GM23338 (cell line): ENCODE results near the gene ROBO1. TPM values are rescaled to one million over a fixed set of nuclear protein-coding genes. Genes with fewer than 3 reads are reported as not detected.

Experiments
- ATAC-seq: fragments of 200-7000 bp; cut with Tn5 transposase; 3 replicates; pipeline ENCODE4 v1.9.1; 2020
- DNase-seq: peaks from one replicate; pipeline ENCODE4 v3.0.0-alpha.2; 2015; ENCODE audit warnings: low spot score
- H2AFZ ChIP-seq: fragments of 200-600 bp; sonication (generic); 2 replicates; pipeline ENCODE4 v1.8.0; 2016; ENCODE audit warnings: antibody characterized with exemption, mild to moderate bottlenecking, moderate library complexity
- H3F3A ChIP-seq: fragments of 200-600 bp; sonication (generic); replicated peaks from 2 replicates; pipeline ENCODE4 v1.8.0; 2017; ENCODE audit warnings: antibody characterized with exemption, mixed run types, low read depth
- H3K27ac ChIP-seq: fragments of 200-600 bp; sonication (generic); 2 replicates; pipeline ENCODE4 v1.6.1; 2016; ENCODE audit warnings: low read depth
- H3K27me3 ChIP-seq: fragments of 200-600 bp; sonication (generic); 2 replicates; pipeline ENCODE4 v1.8.0; 2016; ENCODE audit warnings: mild to moderate bottlenecking, mixed run types, moderate library complexity; ENCODE audit not compliant: insufficient read depth
- H3K36me3 ChIP-seq: fragments of 200-600 bp; sonication (generic); 2 replicates; pipeline ENCODE4 v1.8.0; 2016; ENCODE audit warnings: mild to moderate bottlenecking; ENCODE audit not compliant: insufficient read depth
- H3K4me1 ChIP-seq: fragments of 200-600 bp; sonication (generic); 2 replicates; pipeline ENCODE4 v1.8.0; 2016; ENCODE audit warnings: mild to moderate bottlenecking, moderate library complexity; ENCODE audit not compliant: insufficient read depth
- H3K4me2 ChIP-seq: fragments of 200-600 bp; sonication (generic); 2 replicates; pipeline ENCODE4 v1.7.1; 2017; ENCODE audit warnings: mixed run types
- H3K4me3 ChIP-seq: fragments of 200-600 bp; sonication (generic); 2 replicates; pipeline ENCODE4 v1.6.1; 2016; ENCODE audit warnings: mixed run types
- H3K79me2 ChIP-seq: fragments of 200-600 bp; sonication (generic); replicated peaks from 2 replicates; pipeline ENCODE4 v1.8.0; 2017; ENCODE audit warnings: mild to moderate bottlenecking; ENCODE audit not compliant: insufficient read depth
- H3K9me2 ChIP-seq: fragments of 200-600 bp; sonication (generic); 2 replicates; pipeline ENCODE4 v1.8.0; 2017; ENCODE audit not compliant: insufficient read depth
- H4K20me1 ChIP-seq: fragments of 200-600 bp; sonication (generic); replicated peaks from 2 replicates; pipeline ENCODE4 v1.8.0; 2017; ENCODE audit warnings: mild to moderate bottlenecking; ENCODE audit not compliant: insufficient read depth
- H3K27ac Mint-ChIP-seq: 2 replicates; pipeline ENCODE4 v1.8.0; 2020; ENCODE audit warnings: inconsistent platforms, mild to moderate bottlenecking, moderate library complexity, mixed read lengths
- H3K27me3 Mint-ChIP-seq: 3 replicates; pipeline ENCODE4 v1.8.0; 2022; ENCODE audit warnings: low read depth, mild to moderate bottlenecking, moderate library complexity, mixed read lengths, inconsistent platforms; ENCODE audit not compliant: insufficient read depth, poor library complexity
- H3K36me3 Mint-ChIP-seq: 3 replicates; pipeline ENCODE4 v1.8.0; 2021; ENCODE audit warnings: low read depth, mild to moderate bottlenecking, inconsistent platforms, moderate library complexity, mixed read lengths
- H3K4me1 Mint-ChIP-seq: 3 replicates; pipeline ENCODE4 v1.8.0; 2020; ENCODE audit warnings: mild to moderate bottlenecking, inconsistent platforms, mixed read lengths
- H3K4me3 Mint-ChIP-seq: 3 replicates; pipeline ENCODE4 v1.8.0; 2021; ENCODE audit warnings: moderate library complexity, mild to moderate bottlenecking, inconsistent platforms, mixed read lengths
- H3K9me3 Mint-ChIP-seq: 3 replicates; pipeline ENCODE4 v1.8.0; 2020; ENCODE audit warnings: moderate library complexity, mild to moderate bottlenecking, inconsistent platforms, mixed read lengths
- CTCF ChIP-seq, 2 experiments: fragments of 200-600 bp in 1 of 2; sonication (generic) in 1 of 2; conservative IDR thresholded peaks; 2 replicates each; pipeline versions ENCODE4 v1.5.1 to v1.6.1; 2016 to 2017; ENCODE audit warnings: antibody characterized with exemption in 2 of 2, low read depth in 2 of 2, mild to moderate bottlenecking in 2 of 2, moderate library complexity in 1 of 2
- JUNB ChIP-seq: IDR thresholded peaks from one replicate; pipeline ENCODE4 v1.6.1; 2016; ENCODE audit warnings: antibody characterized with exemption; ENCODE audit not compliant: unreplicated experiment
- NANOG ChIP-seq: IDR thresholded peaks from 2 replicates; pipeline ENCODE4 v1.6.1; 2016; ENCODE audit warnings: antibody characterized with exemption, borderline replicate concordance
- POLR2AphosphoS5 ChIP-seq: IDR thresholded peaks from 2 replicates; pipeline ENCODE4 v1.6.1; 2016; ENCODE audit warnings: antibody characterized with exemption, low read depth
- REST ChIP-seq: IDR thresholded peaks from one replicate; pipeline ENCODE4 v1.6.1; 2018; ENCODE audit warnings: antibody characterized with exemption; ENCODE audit not compliant: unreplicated experiment
- ZNF114 ChIP-seq: fragments of 250-450 bp; sonication (Bioruptor Pico); IDR thresholded peaks from 2 replicates; pipeline ENCODE4 v1.5.0; 2020; ENCODE audit warnings: mild to moderate bottlenecking, moderate library complexity
- ZNF331 ChIP-seq: fragments of 250-450 bp; sonication (Bioruptor Pico); IDR thresholded peaks from 2 replicates; pipeline ENCODE4 v1.5.0; 2020; ENCODE audit warnings: low read depth, mild to moderate bottlenecking, moderate library complexity
- polyA plus RNA-seq: library from polyadenylated mRNA; unstranded; fragments of >200 nt; fragmentation: Nextera tagmentation; extraction: Ambion mirVana; gene quantifications from 2 replicates; pipeline ENCODE4 v1.2.1, GENCODE V29; 2016
- total RNA-seq: library from RNA; depleted of rRNA; stranded (reverse); fragments of >200 nt; shearing (Covaris generic); gene quantifications from 2 replicates; pipeline ENCODE4 v1.2.3, GENCODE V29; 2014
- TF ChIP-seq, protein P1 (sequence below): fragments of 250-450 bp; sonication (Bioruptor Pico); IDR thresholded peaks from 2 replicates; pipeline ENCODE4 v1.5.0; 2020; ENCODE audit warnings: mild to moderate bottlenecking, moderate library complexity

ROBO1 gene
- total and polyA plus RNA-seq, 2 experiments from 2014 or later: 19.2 to 78.3 TPM

DNA sequence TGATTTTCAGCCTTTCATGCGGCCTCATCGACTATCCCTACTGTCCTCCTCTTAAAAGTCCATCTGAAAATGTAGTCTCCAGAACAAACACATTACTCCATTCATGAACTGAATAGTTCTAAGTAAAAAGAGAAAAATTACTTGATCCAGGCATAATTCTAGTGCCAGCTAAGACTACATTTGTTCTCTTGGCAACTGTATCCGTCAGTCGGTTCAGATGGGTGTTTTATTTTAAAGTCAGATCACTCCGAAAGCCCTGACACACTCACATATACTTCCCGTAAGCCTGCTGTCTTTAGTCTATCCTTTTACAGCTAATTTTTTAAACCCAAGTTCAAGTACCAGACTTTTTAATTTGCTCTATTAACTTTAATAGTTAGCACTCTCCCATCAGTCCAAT lies 1102.7 kb downstream of the ROBO1 start (continued):
- TF ChIP-seq REST (no peak), JUNB (no peak), NANOG (no peak), CTCF (conservative IDR thresholded peaks at IDR 0.05; ENCODE audit: low read depth in 2 of 2) (no peak), ZNF114 (no peak), POLR2AphosphoS5 (no peak), ZNF331 (CRISPR knock-in tag) (no peak)

- TF ChIP-seq, protein P1, sequence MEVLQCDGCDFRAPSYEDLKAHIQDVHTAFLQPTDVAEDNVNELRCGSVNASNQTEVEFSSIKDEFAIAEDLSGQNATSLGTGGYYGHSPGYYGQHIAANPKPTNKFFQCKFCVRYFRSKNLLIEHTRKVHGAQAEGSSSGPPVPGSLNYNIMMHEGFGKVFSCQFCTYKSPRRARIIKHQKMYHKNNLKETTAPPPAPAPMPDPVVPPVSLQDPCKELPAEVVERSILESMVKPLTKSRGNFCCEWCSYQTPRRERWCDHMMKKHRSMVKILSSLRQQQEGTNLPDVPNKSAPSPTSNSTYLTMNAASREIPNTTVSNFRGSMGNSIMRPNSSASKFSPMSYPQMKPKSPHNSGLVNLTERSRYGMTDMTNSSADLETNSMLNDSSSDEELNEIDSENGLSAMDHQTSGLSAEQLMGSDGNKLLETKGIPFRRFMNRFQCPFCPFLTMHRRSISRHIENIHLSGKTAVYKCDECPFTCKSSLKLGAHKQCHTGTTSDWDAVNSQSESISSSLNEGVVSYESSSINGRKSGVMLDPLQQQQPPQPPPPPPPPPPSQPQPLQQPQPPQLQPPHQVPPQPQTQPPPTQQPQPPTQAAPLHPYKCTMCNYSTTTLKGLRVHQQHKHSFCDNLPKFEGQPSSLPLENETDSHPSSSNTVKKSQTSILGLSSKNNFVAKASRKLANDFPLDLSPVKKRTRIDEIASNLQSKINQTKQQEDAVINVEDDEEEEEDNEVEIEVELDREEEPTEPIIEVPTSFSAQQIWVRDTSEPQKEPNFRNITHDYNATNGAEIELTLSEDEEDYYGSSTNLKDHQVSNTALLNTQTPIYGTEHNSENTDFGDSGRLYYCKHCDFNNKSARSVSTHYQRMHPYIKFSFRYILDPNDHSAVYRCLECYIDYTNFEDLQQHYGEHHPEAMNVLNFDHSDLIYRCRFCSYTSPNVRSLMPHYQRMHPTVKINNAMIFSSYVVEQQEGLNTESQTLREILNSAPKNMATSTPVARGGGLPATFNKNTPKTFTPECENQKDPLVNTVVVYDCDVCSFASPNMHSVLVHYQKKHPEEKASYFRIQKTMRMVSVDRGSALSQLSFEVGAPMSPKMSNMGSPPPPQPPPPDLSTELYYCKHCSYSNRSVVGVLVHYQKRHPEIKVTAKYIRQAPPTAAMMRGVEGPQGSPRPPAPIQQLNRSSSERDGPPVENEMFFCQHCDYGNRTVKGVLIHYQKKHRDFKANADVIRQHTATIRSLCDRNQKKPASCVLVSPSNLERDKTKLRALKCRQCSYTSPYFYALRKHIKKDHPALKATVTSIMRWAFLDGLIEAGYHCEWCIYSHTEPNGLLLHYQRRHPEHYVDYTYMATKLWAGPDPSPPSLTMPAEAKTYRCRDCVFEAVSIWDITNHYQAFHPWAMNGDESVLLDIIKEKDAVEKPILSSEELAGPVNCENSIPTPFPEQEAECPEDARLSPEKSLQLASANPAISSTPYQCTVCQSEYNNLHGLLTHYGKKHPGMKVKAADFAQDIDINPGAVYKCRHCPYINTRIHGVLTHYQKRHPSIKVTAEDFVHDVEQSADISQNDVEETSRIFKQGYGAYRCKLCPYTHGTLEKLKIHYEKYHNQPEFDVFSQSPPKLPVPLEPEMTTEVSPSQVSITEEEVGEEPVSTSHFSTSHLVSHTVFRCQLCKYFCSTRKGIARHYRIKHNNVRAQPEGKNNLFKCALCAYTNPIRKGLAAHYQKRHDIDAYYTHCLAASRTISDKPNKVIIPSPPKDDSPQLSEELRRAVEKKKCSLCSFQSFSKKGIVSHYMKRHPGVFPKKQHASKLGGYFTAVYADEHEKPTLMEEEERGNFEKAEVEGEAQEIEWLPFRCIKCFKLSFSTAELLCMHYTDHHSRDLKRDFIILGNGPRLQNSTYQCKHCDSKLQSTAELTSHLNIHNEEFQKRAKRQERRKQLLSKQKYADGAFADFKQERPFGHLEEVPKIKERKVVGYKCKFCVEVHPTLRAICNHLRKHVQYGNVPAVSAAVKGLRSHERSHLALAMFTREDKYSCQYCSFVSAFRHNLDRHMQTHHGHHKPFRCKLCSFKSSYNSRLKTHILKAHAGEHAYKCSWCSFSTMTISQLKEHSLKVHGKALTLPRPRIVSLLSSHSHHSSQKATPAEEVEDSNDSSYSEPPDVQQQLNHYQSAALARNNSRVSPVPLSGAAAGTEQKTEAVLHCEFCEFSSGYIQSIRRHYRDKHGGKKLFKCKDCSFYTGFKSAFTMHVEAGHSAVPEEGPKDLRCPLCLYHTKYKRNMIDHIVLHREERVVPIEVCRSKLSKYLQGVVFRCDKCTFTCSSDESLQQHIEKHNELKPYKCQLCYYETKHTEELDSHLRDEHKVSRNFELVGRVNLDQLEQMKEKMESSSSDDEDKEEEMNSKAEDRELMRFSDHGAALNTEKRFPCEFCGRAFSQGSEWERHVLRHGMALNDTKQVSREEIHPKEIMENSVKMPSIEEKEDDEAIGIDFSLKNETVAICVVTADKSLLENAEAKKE (CRISPR knock-in tag): no peak
- TF ChIP-seq CTCF (conservative IDR thresholded peaks at IDR 0.05; ENCODE audit: low read depth in 2 of 2): no peak
- no peak overlapping the region for H3K27ac Mint-ChIP-seq
- Histone ChIP-seq H3K4me2 (no peak overlapping the region), H3F3A (no peaks in the 10 kb centered on the region), H4K20me1 (no peaks in the 10 kb centered on the region), H3K27me3 (no peaks in the 10 kb centered on the region), H3K9me2 (no peaks in the 10 kb centered on the region), H3K79me2 (no peaks in the 10 kb centered on the region), H3K4me1 (no peaks in the 10 kb centered on the region), H3K36me3 (no peaks in the 10 kb centered on the region), H2AFZ (no peak overlapping the region), H3K4me3 (no peak overlapping the region), H3K27ac (no peak overlapping the region)
- H3K4me1 Mint-ChIP-seq: peaks cover 7% of the 10 kb centered on the region; the same call in 2 of the 3 replicates
- no peak for DNase-seq
- ATAC-seq: no peak
- H3K4me3 Mint-ChIP-seq: no peak overlapping the region
- H3K27me3 Mint-ChIP-seq: no peaks in the 10 kb centered on the region
- H3K36me3 Mint-ChIP-seq: peaks cover 19% of the 10 kb centered on the region
- H3K9me3 Mint-ChIP-seq: no peaks in the 10 kb centered on the region
Measured at GRCh38 chr3:78660957-78661356, 1106.8 kb downstream of the ROBO1 start.
